Mesendoderm (in vitro differentiated cells): ENCODE data around the gene AIFM1.

Source experiments
- DNase-seq: peaks from one replicate; pipeline ENCODE4 v3.0.0; 2013
- H2AK5ac ChIP-seq: 2 replicates; pipeline ENCODE4 v1.6.1; 2013; ENCODE audit warnings: low read length, inconsistent platforms
- H2BK120ac ChIP-seq: 2 replicates; pipeline ENCODE4 v1.6.1; 2013; ENCODE audit warnings: low read depth, mild to moderate bottlenecking, low read length, moderate library complexity, mixed read lengths
- H2BK15ac ChIP-seq: replicated peaks from 2 replicates; pipeline ENCODE4 v1.6.1; 2013; ENCODE audit warnings: low read depth, mild to moderate bottlenecking, moderate library complexity
- H2BK5ac ChIP-seq: 2 replicates; pipeline ENCODE4 v1.6.1; 2013; ENCODE audit warnings: low read length, inconsistent platforms
- H3K18ac ChIP-seq: 2 replicates; pipeline ENCODE4 v1.6.1; 2013; ENCODE audit warnings: mild to moderate bottlenecking, low read length, mixed read lengths
- H3K23ac ChIP-seq: one replicate; pipeline ENCODE4 v1.6.1; 2013; ENCODE audit warnings: low read length
- H3K27ac ChIP-seq: 2 replicates; pipeline ENCODE4 v1.5.1; 2013; ENCODE audit warnings: low read depth, mild to moderate bottlenecking, inconsistent platforms, low read length, moderate library complexity
- H3K27me3 ChIP-seq: 2 replicates; pipeline ENCODE4 v1.6.1; 2013; ENCODE audit warnings: low read length, control low read depth, mild to moderate bottlenecking, inconsistent platforms; ENCODE audit not compliant: insufficient read depth, poor library complexity
- H3K36me3 ChIP-seq: 2 replicates; pipeline ENCODE4 v1.6.1; 2013; ENCODE audit warnings: low read length, inconsistent platforms; ENCODE audit not compliant: control insufficient read depth, insufficient read depth
- H3K4ac ChIP-seq: one replicate; pipeline ENCODE4 v1.6.1; 2013; ENCODE audit warnings: low read depth, mild to moderate bottlenecking, low read length, moderate library complexity
- H3K4me1 ChIP-seq: 2 replicates; pipeline ENCODE4 v1.6.1; 2013; ENCODE audit warnings: low read depth, low read length, inconsistent platforms; ENCODE audit not compliant: control insufficient read depth
- H3K4me2 ChIP-seq: 2 replicates; pipeline ENCODE4 v1.6.1; 2013; ENCODE audit warnings: low read length
- H3K4me3 ChIP-seq: 2 replicates; pipeline ENCODE4 v1.5.1; 2013; ENCODE audit warnings: mild to moderate bottlenecking, low read length
- H3K56ac ChIP-seq: one replicate; pipeline ENCODE4 v1.6.1; 2013; ENCODE audit warnings: low read length
- H3K79me1 ChIP-seq: 2 replicates; pipeline ENCODE4 v1.6.1; 2013; ENCODE audit warnings: low read length, inconsistent platforms
- H3K79me2 ChIP-seq: 2 replicates; pipeline ENCODE4 v1.6.1; 2013; ENCODE audit warnings: mild to moderate bottlenecking, low read length; ENCODE audit not compliant: control insufficient read depth, insufficient read depth
- H3K9ac ChIP-seq: 2 replicates; pipeline ENCODE4 v1.6.1; 2013; ENCODE audit warnings: low read length, inconsistent platforms
- H4K5ac ChIP-seq: one replicate; pipeline ENCODE4 v1.6.1; 2013; ENCODE audit warnings: low read length
- H4K8ac ChIP-seq: one replicate; pipeline ENCODE4 v1.6.1; 2013; ENCODE audit warnings: low read depth, mild to moderate bottlenecking, control low read depth, low read length, moderate library complexity
- WGBS: extraction: QIAGEN DNeasy Blood & Tissue Kit; methylation state at CpG from one replicate; pipeline ENCODE4 v1.1.7; 2013; ENCODE audit warnings: low lambda C conversion rate, missing lambda C conversion rate; ENCODE audit not compliant: insufficient coverage; ENCODE audit errors: extremely low coverage; 5-methylcytosine and 5-hydroxymethylcytosine counted together

The AIFM1 gene

GRCh38 chrX:130179579-130180215 lies 14.1 kb upstream of the AIFM1 start:
- Histone ChIP-seq H3K56ac (no peak overlapping the region), H2BK5ac (no peak overlapping the region), H3K27ac (no peak overlapping the region), H3K27me3 (no peaks in the 10 kb centered on the region), H3K23ac (no peak overlapping the region), H3K18ac (no peak overlapping the region), H3K4me2 (no peak overlapping the region), H3K4me1 (no peaks in the 10 kb centered on the region), H2AK5ac (no peak overlapping the region), H4K5ac (no peak overlapping the region), H2BK120ac (no peak overlapping the region), H3K36me3 (no peaks in the 10 kb centered on the region), H3K4ac (no peak overlapping the region), H3K4me3 (no peak overlapping the region), H3K79me2 (no peaks in the 10 kb centered on the region), H3K9ac (no peak overlapping the region), H4K8ac (no peak overlapping the region), H3K79me1 (no peaks in the 10 kb centered on the region), H2BK15ac (no peak overlapping the region)
- no peak for DNase-seq
- no CpG with 5 or more reads among the region's 7 CpGs for WGBS

- Histone ChIP-seq H3K4me2 (no peak overlapping the region), H3K27ac (no peak overlapping the region)
Observed at GRCh38 chrX:130179170-130179569, 13.5 kb upstream of the AIFM1 start.

DNA sequence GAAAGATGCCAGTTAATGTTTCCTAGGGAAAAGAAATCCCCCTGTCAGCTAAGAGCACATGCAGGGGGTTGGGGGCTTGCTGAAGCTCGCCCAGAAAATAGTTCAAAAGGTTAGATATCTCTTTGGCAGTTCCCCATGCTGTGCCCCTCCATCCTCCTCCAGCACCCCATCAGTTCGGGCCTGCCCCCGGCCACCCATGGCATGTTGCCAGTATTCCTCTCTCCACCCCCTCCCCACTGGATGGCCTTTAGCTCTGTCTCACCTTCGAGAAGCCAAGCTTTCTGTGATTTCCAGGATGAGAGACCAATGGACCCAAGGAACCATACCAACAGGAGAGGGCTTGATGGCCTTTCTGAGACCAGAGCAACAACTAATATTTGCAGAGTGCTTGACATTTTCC lies 11.3 kb upstream of the AIFM1 start:
- Histone ChIP-seq H4K5ac (no peak overlapping the region), H2AK5ac (no peak overlapping the region), H3K9ac (no peak overlapping the region), H3K56ac (no peak overlapping the region), H3K18ac (no peak overlapping the region), H2BK5ac (no peak overlapping the region), H2BK15ac (no peak overlapping the region), H3K79me1 (no peaks in the 10 kb centered on the region), H3K4ac (no peak overlapping the region), H2BK120ac (no peak overlapping the region), H3K27me3 (no peaks in the 10 kb centered on the region), H3K4me3 (no peak overlapping the region), H3K4me2 (no peak overlapping the region), H3K4me1 (no peaks in the 10 kb centered on the region), H3K27ac (no peak overlapping the region), H3K23ac (no peak overlapping the region), H4K8ac (no peak overlapping the region), H3K79me2 (no peaks in the 10 kb centered on the region), H3K36me3 (no peaks in the 10 kb centered on the region)
- no CpG with 5 or more reads among the region's 4 CpGs for WGBS
- DNase-seq: no peak

More at GRCh38 chrX:130179170-130179569, 13.5 kb upstream of the AIFM1 start:
- no peak for DNase-seq
- no CpG with 5 or more reads among the region's 5 CpGs for WGBS
- no peaks in the 10 kb centered on the region for H3K79me1 ChIP-seq
- no peaks in the 10 kb centered on the region for H3K79me2 ChIP-seq
- H2BK5ac ChIP-seq: no peak overlapping the region
- no peak overlapping the region for H4K5ac ChIP-seq
- no peak overlapping the region for H2BK120ac ChIP-seq
- H3K4ac ChIP-seq: no peak overlapping the region
- H2BK15ac ChIP-seq: no peak overlapping the region
- H3K27me3 ChIP-seq: no peaks in the 10 kb centered on the region
- H3K4me3 ChIP-seq: no peak overlapping the region
- H2AK5ac ChIP-seq: no peak overlapping the region
- no peaks in the 10 kb centered on the region for H3K4me1 ChIP-seq
- H3K56ac ChIP-seq: no peak overlapping the region
- no peak overlapping the region for H3K18ac ChIP-seq
- no peak overlapping the region for H3K23ac ChIP-seq
- no peak overlapping the region for H3K9ac ChIP-seq
- H3K36me3 ChIP-seq: no peaks in the 10 kb centered on the region
- H4K8ac ChIP-seq: no peak overlapping the region

- H2AK5ac ChIP-seq: no peak overlapping the region
Observed at GRCh38 chrX:130176354-130176776, 10.7 kb upstream of the AIFM1 start.

GRCh38 chrX:130174937-130175336 lies 9.3 kb upstream of the AIFM1 start:
- Histone ChIP-seq H3K4me2 (no peak overlapping the region), H3K4ac (no peak overlapping the region), H2BK120ac (no peak overlapping the region), H3K4me3 (no peak overlapping the region), H3K79me1 (no peaks in the 10 kb centered on the region), H3K79me2 (no peaks in the 10 kb centered on the region), H2BK5ac (no peak overlapping the region), H3K4me1 (no peaks in the 10 kb centered on the region), H3K23ac (no peak overlapping the region), H3K27me3 (peaks cover 2% of the 10 kb centered on the region), H3K27ac (no peak overlapping the region), H2BK15ac (no peak overlapping the region), H3K56ac (no peak overlapping the region), H3K36me3 (no peaks in the 10 kb centered on the region), H4K5ac (no peak overlapping the region), H2AK5ac (no peak overlapping the region), H3K9ac (no peak overlapping the region), H4K8ac (no peak overlapping the region), H3K18ac (no peak overlapping the region)
- no CpG with 5 or more reads among the region's 2 CpGs for WGBS
- DNase-seq: no peak

More at GRCh38 chrX:130176354-130176776, 10.7 kb upstream of the AIFM1 start:
- no peak for DNase-seq
- H3K4ac ChIP-seq: no peak overlapping the region
- H3K56ac ChIP-seq: no peak overlapping the region
- no peaks in the 10 kb centered on the region for H3K36me3 ChIP-seq
- no peaks in the 10 kb centered on the region for H3K79me1 ChIP-seq
- no peak overlapping the region for H3K4me2 ChIP-seq
- H3K18ac ChIP-seq: no peak overlapping the region
- H4K5ac ChIP-seq: no peak overlapping the region
- no peak overlapping the region for H3K9ac ChIP-seq
- H3K4me3 ChIP-seq: no peak overlapping the region
- no peak overlapping the region for H4K8ac ChIP-seq
- H3K23ac ChIP-seq: no peak overlapping the region
- no peak overlapping the region for H3K27ac ChIP-seq
- H3K4me1 ChIP-seq: no peaks in the 10 kb centered on the region
- H2BK15ac ChIP-seq: no peak overlapping the region
- H3K79me2 ChIP-seq: no peaks in the 10 kb centered on the region
- no peak overlapping the region for H2BK5ac ChIP-seq
- H3K27me3 ChIP-seq: peaks cover 2% of the 10 kb centered on the region
- no peak overlapping the region for H2BK120ac ChIP-seq

DNA sequence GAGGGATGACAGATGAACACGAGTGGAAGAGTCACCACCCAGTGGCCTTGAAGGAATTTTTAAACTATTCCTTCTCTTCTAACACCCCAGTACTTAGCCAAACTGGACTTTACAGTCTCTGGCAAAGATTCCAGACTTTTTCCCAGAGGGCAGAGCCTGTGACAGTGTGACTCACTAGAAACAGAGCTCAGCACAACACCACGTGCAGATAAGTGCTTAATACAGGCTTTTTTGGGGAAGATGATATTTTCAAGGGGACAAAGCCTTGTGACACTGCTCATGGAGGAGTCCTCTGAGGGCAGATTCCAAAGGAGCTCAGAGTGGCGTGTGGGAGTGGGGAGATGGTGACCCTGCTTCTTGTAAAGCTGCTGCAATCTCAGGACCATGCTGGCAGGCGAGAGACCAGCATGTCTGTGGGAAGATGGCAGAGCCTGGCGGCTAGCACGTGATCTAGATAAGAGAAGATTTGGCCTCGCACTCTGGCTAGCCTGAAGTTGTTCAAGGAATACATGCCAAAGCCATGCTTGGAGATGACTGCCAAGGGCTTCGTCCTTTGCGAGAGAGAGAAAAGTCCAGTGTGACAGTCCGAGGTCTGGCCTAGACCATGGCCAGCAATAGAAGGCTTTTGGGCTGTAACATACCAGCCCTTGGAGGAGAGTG lies 8.5 kb upstream of the AIFM1 start:
- Histone ChIP-seq H2BK120ac (no peak overlapping the region), H3K79me1 (no peaks in the 10 kb centered on the region), H2AK5ac (no peak overlapping the region), H3K56ac (no peak overlapping the region), H3K4me3 (no peak overlapping the region), H3K4me2 (no peak overlapping the region), H3K36me3 (no peaks in the 10 kb centered on the region), H2BK5ac (no peak overlapping the region), H3K9ac (no peak overlapping the region), H3K4me1 (no peaks in the 10 kb centered on the region), H3K27ac (no peak overlapping the region), H3K18ac (no peak overlapping the region), H3K79me2 (no peaks in the 10 kb centered on the region), H2BK15ac (no peak overlapping the region), H4K5ac (no peak overlapping the region), H3K27me3 (peaks cover 2% of the 10 kb centered on the region), H3K4ac (no peak overlapping the region), H4K8ac (no peak overlapping the region), H3K23ac (no peak overlapping the region)
- DNase-seq: no peak
- no CpG with 5 or more reads among the region's 10 CpGs for WGBS
